Activated T-helper 17 cell treated with anti-CD3 and anti-CD28 coated beads, Interleukin-2, amount 50 U/mL, for 72 hours (primary cell): ENCODE results near the gene TMPRSS9. TPM values are rescaled to one million over a fixed set of nuclear protein-coding genes. Genes with fewer than 3 reads are reported as not detected.
"Not testable (repeated sequence)": the region's sequence is repeated elsewhere in the genome, so short reads cannot be mapped to it uniquely, and the experiment has no call there.

Experiments used
- ATAC-seq: fragments of 150-1000 bp; cut with Tn5 transposase; replicated peaks from 2 replicates; pipeline ENCODE4 v1.10.0; 2021; ENCODE audit warnings: mild to moderate bottlenecking, moderate library complexity
- H3K27ac Mint-ChIP-seq: one replicate; pipeline ENCODE4 v1.8.0; 2022; ENCODE audit warnings: mixed read lengths
- H3K27me3 Mint-ChIP-seq: one replicate; pipeline ENCODE4 v1.8.0; 2022; ENCODE audit warnings: mixed read lengths
- H3K36me3 Mint-ChIP-seq: one replicate; pipeline ENCODE4 v1.8.0; 2022; ENCODE audit warnings: low read depth, mild to moderate bottlenecking, mixed read lengths
- H3K4me1 Mint-ChIP-seq: one replicate; pipeline ENCODE4 v1.8.0; 2022; ENCODE audit warnings: mixed read lengths
- H3K4me3 Mint-ChIP-seq: one replicate; pipeline ENCODE4 v1.8.0; 2022; ENCODE audit warnings: mild to moderate bottlenecking, mixed read lengths
- H3K9me3 Mint-ChIP-seq: one replicate; pipeline ENCODE4 v1.8.0; 2022; ENCODE audit warnings: mixed read lengths
- total RNA-seq, 2 donors: library from RNA; stranded (reverse); gene quantifications; one replicate each; pipeline ENCODE4 v1.2.3, GENCODE V29; 2022

Gene TMPRSS9
- total RNA-seq, 2 donors from 2014 or later = not detected

DNA sequence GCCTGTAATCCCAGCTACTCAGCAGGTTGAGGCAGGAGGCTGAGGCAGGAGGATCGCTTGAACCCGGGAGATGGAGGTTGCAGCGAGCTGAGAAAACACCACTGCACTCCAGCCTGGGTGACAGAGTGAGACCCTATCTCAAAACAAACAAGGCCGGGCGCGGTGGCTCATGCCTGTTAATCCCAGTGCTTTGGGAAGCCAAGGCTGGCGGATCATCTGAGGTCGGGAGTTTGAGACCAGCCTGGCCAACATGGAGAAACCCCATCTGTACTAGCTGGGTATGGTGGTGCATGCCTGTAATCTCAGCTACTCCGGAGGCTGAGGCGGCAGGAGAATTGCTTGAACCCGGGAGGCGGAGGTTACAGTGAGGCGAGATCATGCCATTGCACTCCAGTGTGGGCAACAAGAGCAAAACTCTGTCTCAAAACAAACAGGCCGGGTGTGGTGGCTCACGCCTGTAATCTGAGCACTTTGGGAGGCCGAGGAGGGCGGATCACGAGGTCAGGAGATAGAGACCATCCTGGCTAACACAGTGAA, 35.3 kb downstream of the TMPRSS9 start:
- not testable (repeated sequence) for ATAC-seq, H3K4me3 Mint-ChIP-seq, H3K36me3 Mint-ChIP-seq, H3K27me3 Mint-ChIP-seq, H3K27ac Mint-ChIP-seq, H3K4me1 Mint-ChIP-seq, H3K9me3 Mint-ChIP-seq

GRCh38 chr19:2397173-2397572, 37.1 kb downstream of the TMPRSS9 start:
- not testable (repeated sequence) for H3K4me3 Mint-ChIP-seq, H3K27me3 Mint-ChIP-seq, H3K9me3 Mint-ChIP-seq, H3K27ac Mint-ChIP-seq, H3K4me1 Mint-ChIP-seq, H3K36me3 Mint-ChIP-seq, ATAC-seq

DNA sequence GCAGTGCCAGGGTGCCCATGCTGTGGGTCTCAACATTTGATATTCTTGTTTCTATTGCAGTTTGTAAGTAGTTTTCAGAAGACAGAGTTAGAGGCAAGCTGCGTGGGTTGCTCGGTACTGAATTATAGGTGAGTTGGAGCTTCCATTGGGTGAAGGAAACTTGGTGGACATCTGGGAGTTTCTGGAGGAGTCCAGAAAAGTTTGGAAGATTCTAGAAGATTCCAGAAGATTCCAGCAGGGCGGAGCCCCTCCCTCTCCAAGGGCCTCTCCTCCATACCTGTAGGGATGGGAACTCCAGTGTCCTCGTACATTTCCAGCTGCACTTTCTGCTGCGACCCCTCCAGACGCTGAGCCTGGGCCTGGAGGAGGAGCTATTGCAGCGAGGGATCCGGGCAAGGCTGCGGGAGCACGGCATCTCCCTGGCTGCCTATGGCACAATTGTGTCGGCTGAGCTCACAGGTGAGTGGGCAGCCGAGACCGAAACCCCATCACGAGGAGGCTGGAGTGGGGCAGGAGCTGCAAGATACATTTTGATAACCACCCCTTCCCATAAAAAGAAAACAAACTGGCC, 38.8 kb downstream of the TMPRSS9 start:
- ATAC-seq = no peak
- no peak overlapping the region for H3K27ac Mint-ChIP-seq

DNA sequence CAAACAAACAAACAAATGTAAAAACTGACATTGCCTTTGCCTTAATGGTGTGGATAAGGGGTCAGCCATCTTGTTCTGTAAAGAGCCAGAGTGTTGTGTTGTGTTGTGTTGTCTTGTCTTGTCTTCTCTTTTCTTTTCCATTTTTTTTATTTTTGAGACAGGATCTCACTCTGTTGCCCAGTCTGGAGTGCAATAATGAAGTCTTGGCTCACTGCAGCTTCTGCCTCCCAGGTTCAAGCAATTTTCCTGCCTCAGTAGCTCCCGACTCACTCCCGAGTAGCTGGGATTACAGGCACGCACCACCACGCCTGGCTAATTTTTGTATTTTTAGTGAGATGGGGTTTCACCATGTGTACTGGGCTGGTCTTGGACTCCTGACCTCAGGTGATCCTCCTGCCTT, 39.5 kb downstream of the TMPRSS9 start:
- no peaks in the 10 kb centered on the region for H3K9me3 Mint-ChIP-seq
- no peaks in the 10 kb centered on the region for H3K36me3 Mint-ChIP-seq
- no peaks in the 10 kb centered on the region for H3K27me3 Mint-ChIP-seq
- H3K4me1 Mint-ChIP-seq = no peaks in the 10 kb centered on the region
- ATAC-seq = no peak
- no peak overlapping the region for H3K4me3 Mint-ChIP-seq
- H3K27ac Mint-ChIP-seq = no peak overlapping the region

More for the DNA sequence above, 38.8 kb downstream of the TMPRSS9 start:
- Mint-ChIP-seq H3K4me3 (no peak overlapping the region), H3K4me1 (no peaks in the 10 kb centered on the region), H3K27me3 (no peaks in the 10 kb centered on the region), H3K36me3 (no peaks in the 10 kb centered on the region), H3K9me3 (no peaks in the 10 kb centered on the region)

DNA sequence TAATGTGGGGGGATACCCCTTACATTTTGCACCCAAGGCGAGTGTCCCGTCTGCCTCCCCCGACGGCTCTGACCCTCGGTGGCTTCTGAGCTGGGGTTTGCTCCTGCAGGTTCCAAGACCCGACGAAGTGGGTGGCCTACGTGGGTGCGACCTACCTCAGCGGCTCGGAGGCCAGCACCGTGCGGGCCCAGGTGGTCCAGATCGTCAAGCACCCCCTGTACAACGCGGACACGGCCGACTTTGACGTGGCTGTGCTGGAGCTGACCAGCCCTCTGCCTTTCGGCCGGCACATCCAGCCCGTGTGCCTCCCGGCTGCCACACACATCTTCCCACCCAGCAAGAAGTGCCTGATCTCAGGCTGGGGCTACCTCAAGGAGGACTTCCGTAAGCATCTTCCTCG, 48.2 kb downstream of the TMPRSS9 start:
- Mint-ChIP-seq H3K9me3 (no peaks in the 10 kb centered on the region), H3K4me1 (no peaks in the 10 kb centered on the region), H3K27ac (no peak overlapping the region), H3K36me3 (no peaks in the 10 kb centered on the region), H3K4me3 (no peak overlapping the region), H3K27me3 (peaks cover 6% of the 10 kb centered on the region)
- ATAC-seq = no peak

DNA sequence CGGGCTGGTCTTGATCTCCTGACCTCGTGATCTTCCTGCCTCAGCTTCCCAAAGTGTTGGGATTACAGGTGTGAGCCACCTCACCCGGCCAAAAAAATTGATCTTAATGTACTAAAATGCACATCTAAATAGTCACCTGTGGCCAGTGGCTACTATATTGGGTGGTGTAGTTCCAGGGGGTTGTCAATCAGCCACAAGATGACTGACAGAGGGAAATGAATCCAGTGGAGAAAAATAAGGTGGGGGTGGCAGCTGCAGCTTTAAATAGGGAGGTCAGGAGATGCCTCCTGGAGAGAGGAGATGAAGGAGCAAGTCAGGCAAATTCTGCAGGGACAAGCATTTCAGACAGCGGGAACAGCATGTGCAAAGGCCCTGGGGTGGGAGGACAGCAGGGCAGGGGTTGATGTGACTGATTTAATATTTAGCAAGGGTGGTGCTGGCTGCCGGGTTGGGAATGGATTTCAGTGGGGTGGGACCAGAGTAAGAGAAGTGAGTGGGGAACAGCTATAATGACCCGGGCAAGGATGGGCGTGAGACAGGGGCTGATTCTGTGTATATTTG, 49.4 kb downstream of the TMPRSS9 start:
- H3K9me3 Mint-ChIP-seq = no peaks in the 10 kb centered on the region
- no peak overlapping the region for H3K4me3 Mint-ChIP-seq
- no peaks in the 10 kb centered on the region for H3K36me3 Mint-ChIP-seq
- H3K27ac Mint-ChIP-seq = no peak overlapping the region
- peaks cover 6% of the 10 kb centered on the region for H3K27me3 Mint-ChIP-seq
- H3K4me1 Mint-ChIP-seq = no peaks in the 10 kb centered on the region
- no peak for ATAC-seq

GRCh38 chr19:2410023-2410422, 50.0 kb downstream of the TMPRSS9 start:
- H3K36me3 Mint-ChIP-seq = no peaks in the 10 kb centered on the region
- H3K4me3 Mint-ChIP-seq = no peak overlapping the region
- no peak for ATAC-seq
- H3K27me3 Mint-ChIP-seq = peaks cover 6% of the 10 kb centered on the region
- no peak overlapping the region for H3K27ac Mint-ChIP-seq
- H3K4me1 Mint-ChIP-seq = no peaks in the 10 kb centered on the region
- H3K9me3 Mint-ChIP-seq = no peaks in the 10 kb centered on the region

DNA sequence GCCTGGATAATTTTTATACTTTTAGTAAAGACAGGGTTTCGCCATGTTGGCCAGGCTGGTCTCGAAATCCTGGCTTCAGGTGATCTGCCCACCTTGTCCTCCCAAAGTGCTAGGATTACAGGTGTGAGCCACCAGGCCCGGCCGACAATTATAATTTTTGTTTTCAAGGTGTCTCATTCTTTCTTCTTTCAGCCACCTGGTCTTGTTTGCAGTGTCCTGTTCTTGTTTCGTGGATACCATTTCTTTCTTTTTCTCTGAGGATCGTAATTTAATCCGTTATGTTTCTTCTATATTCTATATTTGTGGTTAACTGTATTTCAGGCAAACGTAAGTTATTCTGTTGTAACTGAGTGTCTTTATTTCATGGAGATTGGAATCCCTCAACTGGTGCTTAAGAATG, 51.6 kb downstream of the TMPRSS9 start:
- ATAC-seq = no peak
- Mint-ChIP-seq H3K9me3 (no peaks in the 10 kb centered on the region), H3K4me1 (no peaks in the 10 kb centered on the region), H3K27me3 (peaks cover 6% of the 10 kb centered on the region), H3K36me3 (no peaks in the 10 kb centered on the region), H3K4me3 (no peak overlapping the region), H3K27ac (no peak overlapping the region)

GRCh38 chr19:2412449-2412848, 52.4 kb downstream of the TMPRSS9 start:
- peaks cover 6% of the 10 kb centered on the region for H3K27me3 Mint-ChIP-seq
- H3K9me3 Mint-ChIP-seq = no peaks in the 10 kb centered on the region
- no peak overlapping the region for H3K4me3 Mint-ChIP-seq
- H3K27ac Mint-ChIP-seq = no peak overlapping the region
- H3K36me3 Mint-ChIP-seq = no peaks in the 10 kb centered on the region
- no peak for ATAC-seq
- no peaks in the 10 kb centered on the region for H3K4me1 Mint-ChIP-seq

DNA sequence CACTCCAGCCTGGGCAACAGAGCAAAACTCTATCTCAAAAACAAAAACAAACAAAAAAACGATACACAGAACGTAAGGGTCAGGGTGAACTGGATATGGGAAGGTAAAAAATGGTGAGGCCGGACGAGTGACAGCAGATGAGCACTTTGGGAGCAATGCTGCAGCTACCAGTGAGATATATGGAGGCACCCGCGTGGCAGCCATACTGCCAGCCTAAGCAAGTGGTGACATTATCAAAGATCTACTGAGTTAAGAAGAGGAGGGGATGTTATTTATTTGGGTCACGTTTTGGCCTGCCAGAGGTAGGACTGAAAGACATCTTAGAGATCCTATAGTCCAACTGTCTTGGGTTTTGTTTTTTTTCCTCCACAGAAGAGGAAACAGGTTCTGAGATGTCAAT, 53.1 kb downstream of the TMPRSS9 start:
- no peak for ATAC-seq
- no peak overlapping the region for H3K4me3 Mint-ChIP-seq
- no peaks in the 10 kb centered on the region for H3K9me3 Mint-ChIP-seq
- H3K27me3 Mint-ChIP-seq = peaks cover 6% of the 10 kb centered on the region
- no peak overlapping the region for H3K27ac Mint-ChIP-seq
- H3K36me3 Mint-ChIP-seq = no peaks in the 10 kb centered on the region
- no peaks in the 10 kb centered on the region for H3K4me1 Mint-ChIP-seq

DNA sequence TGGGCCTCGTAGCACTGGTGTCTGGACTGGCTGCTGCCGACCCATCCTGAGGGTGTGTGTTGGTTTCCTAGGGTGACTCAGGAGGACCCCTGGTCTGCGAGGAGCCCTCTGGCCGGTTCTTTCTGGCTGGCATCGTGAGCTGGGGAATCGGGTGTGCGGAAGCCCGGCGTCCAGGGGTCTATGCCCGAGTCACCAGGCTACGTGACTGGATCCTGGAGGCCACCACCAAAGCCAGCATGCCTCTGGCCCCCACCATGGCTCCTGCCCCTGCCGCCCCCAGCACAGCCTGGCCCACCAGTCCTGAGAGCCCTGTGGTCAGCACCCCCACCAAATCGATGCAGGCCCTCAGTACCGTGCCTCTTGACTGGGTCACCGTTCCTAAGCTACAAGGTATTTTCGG, 53.6 kb downstream of the TMPRSS9 start:
- H3K9me3 Mint-ChIP-seq = no peaks in the 10 kb centered on the region
- no peak for ATAC-seq
- H3K27me3 Mint-ChIP-seq = peaks cover 6% of the 10 kb centered on the region
- H3K4me3 Mint-ChIP-seq = no peak overlapping the region
- H3K27ac Mint-ChIP-seq = no peak overlapping the region
- H3K36me3 Mint-ChIP-seq = no peaks in the 10 kb centered on the region
- no peaks in the 10 kb centered on the region for H3K4me1 Mint-ChIP-seq

- no peak overlapping the region for H3K4me3 Mint-ChIP-seq
- H3K27ac Mint-ChIP-seq = no peak overlapping the region
- no peaks in the 10 kb centered on the region for H3K4me1 Mint-ChIP-seq
- H3K9me3 Mint-ChIP-seq = no peaks in the 10 kb centered on the region
- no peak for ATAC-seq
- H3K27me3 Mint-ChIP-seq = no peaks in the 10 kb centered on the region
- no peaks in the 10 kb centered on the region for H3K36me3 Mint-ChIP-seq
Measured at GRCh38 chr19:2415281-2415972, 55.4 kb downstream of the TMPRSS9 start.

DNA sequence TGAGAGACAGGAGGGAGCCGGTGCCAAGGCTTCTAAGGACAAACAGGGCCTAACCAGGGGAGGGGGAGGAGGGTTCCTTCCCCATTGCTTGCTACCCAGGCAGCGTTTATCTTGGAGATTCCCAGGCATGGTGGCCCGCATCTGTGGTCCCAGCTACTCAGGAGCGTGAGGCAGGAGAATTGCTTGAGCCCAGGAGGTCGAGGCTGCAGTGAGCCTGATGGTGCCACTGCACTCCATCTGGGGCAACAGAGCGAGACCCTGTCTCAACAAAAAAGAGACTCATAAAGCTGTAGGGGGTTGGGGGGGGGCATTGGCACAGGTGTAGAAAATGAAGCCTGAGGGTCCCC, 55.9 kb downstream of the TMPRSS9 start:
- no peak for ATAC-seq
- no peaks in the 10 kb centered on the region for H3K36me3 Mint-ChIP-seq
- H3K27ac Mint-ChIP-seq = no peak overlapping the region
- H3K9me3 Mint-ChIP-seq = no peaks in the 10 kb centered on the region
- H3K4me1 Mint-ChIP-seq = no peaks in the 10 kb centered on the region
- no peak overlapping the region for H3K4me3 Mint-ChIP-seq
- H3K27me3 Mint-ChIP-seq = no peaks in the 10 kb centered on the region

DNA sequence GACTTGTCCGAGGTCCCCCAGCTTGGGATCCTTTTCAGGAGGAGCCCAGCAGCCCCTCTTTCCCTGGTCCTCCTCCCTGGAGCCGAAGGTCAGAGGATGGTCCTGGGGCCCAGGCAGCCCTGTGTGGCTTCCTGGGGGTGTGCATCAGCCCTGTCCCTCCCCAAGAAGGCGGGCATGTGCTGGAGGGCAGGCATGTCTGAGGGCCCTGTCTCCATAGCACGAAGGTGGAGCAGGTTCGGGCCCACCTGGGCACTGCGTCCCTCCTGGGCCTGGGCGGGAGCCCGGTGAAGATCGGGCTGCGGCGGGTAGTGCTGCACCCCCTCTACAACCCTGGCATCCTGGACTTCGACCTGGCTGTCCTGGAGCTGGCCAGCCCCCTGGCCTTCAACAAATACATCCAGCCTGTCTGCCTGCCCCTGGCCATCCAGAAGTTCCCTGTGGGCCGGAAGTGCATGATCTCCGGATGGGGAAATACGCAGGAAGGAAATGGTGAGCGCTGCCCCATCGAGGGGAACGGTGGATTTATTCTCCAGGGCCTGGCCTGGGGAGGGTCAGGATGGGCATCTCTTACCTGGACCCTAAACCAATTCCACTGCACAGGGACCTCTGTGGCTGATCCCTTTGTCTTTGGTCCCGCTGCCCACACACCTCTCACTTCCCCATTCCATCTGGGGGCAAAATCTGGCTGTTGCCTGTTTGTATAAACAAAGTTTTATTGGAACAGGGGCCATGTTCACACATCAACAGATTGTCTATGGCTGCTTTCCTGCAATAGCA, 56.4 kb downstream of the TMPRSS9 start:
- ATAC-seq = no peak

DNA sequence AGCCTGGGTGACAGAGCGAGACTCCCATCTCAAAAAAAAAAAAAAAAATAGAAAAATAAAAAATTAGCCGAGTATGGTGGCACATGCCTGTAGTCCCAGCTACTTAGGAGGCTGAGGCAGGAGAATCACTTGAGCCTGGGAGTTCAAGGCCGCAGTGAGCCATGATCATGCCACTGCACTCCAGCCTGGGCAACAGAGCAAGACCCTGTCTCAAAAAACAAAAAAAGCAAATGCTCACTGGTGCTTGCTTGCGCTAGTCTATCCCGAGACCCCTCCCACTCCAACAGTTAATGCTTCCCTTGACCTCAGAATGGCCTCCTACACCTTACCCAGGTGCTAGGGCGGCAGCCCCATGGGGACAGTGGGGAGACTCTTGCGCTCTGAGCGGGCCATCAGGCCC, 57.4 kb downstream of the TMPRSS9 start:
- not testable (repeated sequence) for H3K36me3 Mint-ChIP-seq, H3K4me1 Mint-ChIP-seq, H3K9me3 Mint-ChIP-seq, H3K4me3 Mint-ChIP-seq, H3K27ac Mint-ChIP-seq, H3K27me3 Mint-ChIP-seq, ATAC-seq

More for the DNA sequence above, 56.4 kb downstream of the TMPRSS9 start:
- Mint-ChIP-seq H3K36me3 (no peaks in the 10 kb centered on the region), H3K27ac (no peak overlapping the region), H3K4me1 (no peaks in the 10 kb centered on the region), H3K9me3 (no peaks in the 10 kb centered on the region), H3K27me3 (no peaks in the 10 kb centered on the region), H3K4me3 (no peak overlapping the region)
